Left lung (tissue), 10 donors: ENCODE results near the gene C11orf97. TPM values are rescaled to one million over a fixed set of nuclear protein-coding genes. Genes with fewer than 3 reads are reported as not detected.

Source experiments
- ATAC-seq: fragments of 200-7000 bp; cut with Tn5 transposase; one replicate; pipeline ENCODE4 v1.9.1; 2020; ENCODE audit warnings: moderate library complexity
- DNase-seq, 4 donors: peaks; one replicate each; pipeline ENCODE4 v3.0.0-alpha.2; 2013 to 2020
- H3K27ac ChIP-seq, 2 donors: fragments of 200-600 bp; sonication (generic) in 1 of 2; one replicate each; pipeline versions ENCODE4 v1.5.0 to v1.8.0; 2020 to 2021
- H3K27me3 ChIP-seq, 2 donors: fragments of 200-600 bp; sonication (generic) in 1 of 2; one replicate each; pipeline versions ENCODE4 v1.5.0 to v1.8.0; 2020 to 2021
- H3K36me3 ChIP-seq, 2 donors: fragments of 200-600 bp; sonication (generic) in 1 of 2; one replicate each; pipeline versions ENCODE4 v1.5.0 to v1.8.0; 2020 to 2021
- H3K4me1 ChIP-seq, 2 donors: fragments of 200-600 bp; one replicate each; pipeline ENCODE4 v1.8.0; 2021
- H3K4me3 ChIP-seq, 2 donors: fragments of 200-600 bp; sonication (generic) in 1 of 2; one replicate each; pipeline versions ENCODE4 v1.5.0 to v1.8.0; 2020 to 2021; ENCODE audit warnings: mild to moderate bottlenecking in 1 of 2
- H3K9me3 ChIP-seq, 2 donors: fragments of 200-600 bp; sonication (generic) in 1 of 2; one replicate each; pipeline versions ENCODE4 v1.5.0 to v1.8.0; 2020 to 2021
- CTCF ChIP-seq, 2 donors: fragments of 200-600 bp; sonication (generic) in 1 of 2; IDR thresholded peaks; one replicate each; pipeline versions ENCODE4 v1.5.0 to v1.8.0; 2021; ENCODE audit warnings: antibody characterized with exemption in 2 of 2
- intact Hi-C, 2 donors: fragments of 100-400 bp; cut with DNase I; formaldehyde crosslinking; loops; one replicate each; pipeline versions ENCODE4 v1.11.2 to v1.14.2; 2022
- microRNA-seq, 2 donors: library from miRNA; unstranded; fragments of <30 nt; microRNA quantifications; one replicate each; pipeline ENCODE4, GENCODE V29; 2019
- polyA plus RNA-seq, 6 donors: library from polyadenylated mRNA; unstranded; fragments of 120-200 nt; gene quantifications; one replicate each; pipeline ENCODE4 v1.2.1, GENCODE V29; 2013; ENCODE audit not compliant: insufficient read length in 6 of 6
- total RNA-seq, 2 donors: library from RNA; stranded (reverse); fragmentation: NEBNext Ultra II Directional; extraction: Animal tissue kit (Norgen Biotek cat#: 25700); gene quantifications; one replicate each; pipeline ENCODE4 v1.2.1, GENCODE V29; 2021
- donor health status: DM: no; HTN: yes; CAD: no.
- donor health status: DM: no; HTN: no; CAD: no.

C11orf97 gene
- total and polyA plus RNA-seq, 8 donors: 0.47 to 4.1 (median 2.0) TPM; not detected in 1

DNA sequence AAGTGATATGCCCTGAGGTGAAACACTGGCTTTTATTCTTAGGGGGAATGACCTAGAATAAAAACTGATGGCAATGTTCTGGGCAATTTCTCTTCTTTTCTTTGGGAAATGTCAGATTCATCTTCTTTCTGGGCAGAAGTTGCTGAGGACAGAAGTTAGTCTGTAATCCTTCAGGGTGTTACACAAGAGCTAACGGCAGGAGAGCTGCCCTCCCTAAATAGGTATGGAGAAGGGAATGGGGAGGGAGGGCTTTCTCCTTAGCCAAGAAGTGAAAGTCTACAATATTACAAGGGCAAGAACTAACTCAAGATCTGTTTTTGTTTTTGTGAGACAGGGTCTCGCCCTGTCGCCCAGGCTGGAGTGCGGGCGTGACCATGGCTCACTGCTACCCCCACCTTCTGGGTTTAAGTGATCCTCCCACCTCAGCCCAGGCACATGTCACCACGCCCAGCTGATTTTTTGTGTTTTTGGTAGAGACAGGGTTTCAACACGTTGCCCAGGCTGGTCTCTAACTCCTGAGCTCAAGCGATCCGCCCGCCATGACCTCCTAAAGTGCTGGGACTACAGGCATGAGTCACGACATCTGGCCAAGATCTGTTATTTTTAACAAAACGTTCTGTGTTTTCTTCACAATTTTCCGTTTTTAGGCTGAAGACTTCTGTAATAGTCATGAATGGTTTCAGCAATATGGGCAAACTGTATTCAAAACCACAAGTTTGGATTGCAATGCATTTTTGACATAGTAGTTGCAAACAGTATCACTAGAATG, 62.1 kb downstream of the C11orf97 start:
- DNase-seq (peak in 2 of 4 donors; percentile 40 to 61), ATAC-seq (peak; percentile 36)
- Histone ChIP-seq H3K27ac (peak overlapping the region in 1 of 2 donors; percentile 91), H3K27me3 (no peaks in the 10 kb centered on the region), H3K4me3 (peak overlapping the region in 1 of 2 donors; percentile 25), H3K36me3 (no peaks in the 10 kb centered on the region), H3K9me3 (no peaks in the 10 kb centered on the region), H3K4me1 (peaks cover 7 to 24% of the 10 kb centered on the region in 2 donors)
- no peak for TF ChIP-seq CTCF (IDR thresholded peaks at IDR 0.05)
- intact Hi-C loops: no loop called here

DNA sequence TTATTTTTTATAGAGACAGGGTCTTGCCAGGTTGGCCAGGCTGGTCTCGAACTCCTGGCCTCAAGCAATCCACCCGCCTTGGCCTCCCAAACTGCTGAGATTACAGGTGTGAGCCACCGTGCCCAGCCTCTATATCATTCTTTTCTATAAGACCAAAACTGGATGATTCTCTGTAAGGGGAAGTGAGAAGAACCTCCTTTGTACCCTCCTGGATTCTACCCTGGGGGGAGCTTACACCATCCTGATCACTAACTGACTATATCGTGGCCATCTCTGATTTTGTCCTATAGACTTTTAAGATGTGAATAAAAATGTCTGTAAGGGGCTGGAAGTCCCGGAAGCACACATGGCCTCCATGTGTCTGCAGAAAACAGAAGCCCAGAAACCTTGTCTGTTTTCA, 64.0 kb downstream of the C11orf97 start:
- H3K9me3 ChIP-seq: no peaks in the 10 kb centered on the region
- peak overlapping the region in 1 of 2 donors; percentile 0 for H3K27ac ChIP-seq
- H3K27me3 ChIP-seq: no peaks in the 10 kb centered on the region
- DNase-seq: no peak
- no peaks in the 10 kb centered on the region for H3K36me3 ChIP-seq
- intact Hi-C loops: no loop called here
- ATAC-seq: no peak
- peaks cover 7 to 24% of the 10 kb centered on the region in 2 donors for H3K4me1 ChIP-seq
- no peak for TF ChIP-seq CTCF (IDR thresholded peaks at IDR 0.05)
- no peak overlapping the region for H3K4me3 ChIP-seq

DNA sequence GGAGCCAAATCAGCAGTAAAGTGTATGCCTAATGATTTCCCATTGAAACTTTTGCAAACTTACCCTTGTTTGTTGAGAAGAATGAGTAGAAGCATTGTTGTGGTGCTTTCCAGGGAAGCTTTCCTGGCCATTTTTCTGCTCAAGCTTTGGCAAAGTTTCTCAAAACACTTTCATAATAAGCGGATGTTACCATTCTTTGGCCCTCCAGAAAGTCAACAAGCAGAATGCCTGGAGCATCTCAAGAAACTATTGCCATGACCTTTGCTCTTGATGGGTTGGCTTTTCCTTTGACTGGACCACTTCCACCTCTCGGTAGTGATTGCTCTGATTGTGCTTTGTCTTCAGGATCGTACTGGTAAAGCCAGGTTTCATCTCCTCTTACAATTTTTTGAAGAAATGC, 65.6 kb downstream of the C11orf97 start:
- H3K27ac ChIP-seq: no peak overlapping the region
- no peak for TF ChIP-seq CTCF (IDR thresholded peaks at IDR 0.05)
- no peaks in the 10 kb centered on the region for H3K9me3 ChIP-seq
- H3K27me3 ChIP-seq: no peaks in the 10 kb centered on the region
- no peaks in the 10 kb centered on the region for H3K36me3 ChIP-seq
- no peak overlapping the region for H3K4me3 ChIP-seq
- peaks cover 7 to 29% of the 10 kb centered on the region in 2 donors for H3K4me1 ChIP-seq
- intact Hi-C loops: no loop called here
- ATAC-seq (no peak), DNase-seq (no peak)

Small RNA genes within 50 kb of the gene (microRNA-seq; reads per million reads assigned to microRNA genes)
- gene MIR548L: 3.0 to 4.4 reads per million in 2 donors

Other genes starting within 250 kb of the C11orf97 start
- not detected for gene IZUMO1R, start 207.9 kb upstream of the C11orf97 start, total RNA-seq
- not detected for gene IZUMO1R, start 207.9 kb upstream of the C11orf97 start, polyA plus RNA-seq
- gene GPR83, start 111.0 kb upstream of the C11orf97 start, total RNA-seq: under 1 TPM in 1 of 2 donors, not detected in 1; 0.08 TPM
- under 1 TPM; 0.32 to 0.41 (median 0.37) TPM for gene GPR83, start 111.0 kb upstream of the C11orf97 start, polyA plus RNA-seq
- gene MRE11, start 18.6 kb upstream of the C11orf97 start, total RNA-seq: 10 to 100 TPM; 15.5 to 20.8 TPM
- 10 to 100 TPM; 24.8 to 45.3 (median 34.0) TPM for gene MRE11, start 18.6 kb upstream of the C11orf97 start, polyA plus RNA-seq
- 10 to 100 TPM in 1 of 2 donors, 1 to 10 TPM in 1; 9.8 to 13.1 TPM for gene ANKRD49, start 18.5 kb upstream of the C11orf97 start, total RNA-seq
- gene ANKRD49, start 18.5 kb upstream of the C11orf97 start, polyA plus RNA-seq: 10 to 100 TPM; 22.8 to 30.5 (median 27.3) TPM
- 1 to 10 TPM; 6.2 to 7.3 TPM for gene FUT4, start 31.5 kb downstream of the C11orf97 start, total RNA-seq
- gene FUT4, start 31.5 kb downstream of the C11orf97 start, polyA plus RNA-seq: 1 to 10 TPM; 6.1 to 8.4 (median 8.0) TPM
- 1 to 10 TPM; 1.3 to 2.7 TPM for gene PIWIL4, start 54.9 kb downstream of the C11orf97 start, total RNA-seq
- 1 to 10 TPM; 4.5 to 7.5 (median 6.5) TPM for gene PIWIL4, start 54.9 kb downstream of the C11orf97 start, polyA plus RNA-seq